IPS-11a (cell line): ENCODE results near the gene CHPF2.

ENCODE experiments used
- H3K4me3 ChIP-seq: one replicate; pipeline ENCODE4 v1.5.1; 2013; ENCODE audit warnings: low read depth, low read length, control low read depth

Gene CHPF2

GRCh38 chr7:151204383-151205032, 27.8 kb upstream of the CHPF2 start:
- no peak overlapping the region for H3K4me3 ChIP-seq

GRCh38 chr7:151205730-151206129, 26.6 kb upstream of the CHPF2 start:
- H3K4me3 ChIP-seq, result no peak overlapping the region

- H3K4me3 ChIP-seq, result no peak overlapping the region
Measured at GRCh38 chr7:151206914-151207313, 25.4 kb upstream of the CHPF2 start.

GRCh38 chr7:151207315-151207714, 25.0 kb upstream of the CHPF2 start:
- H3K4me3 ChIP-seq, result no peak overlapping the region

- H3K4me3 ChIP-seq, result no peak overlapping the region
Measured at GRCh38 chr7:151207804-151208203, 24.5 kb upstream of the CHPF2 start.

GRCh38 chr7:151208253-151208862, 23.9 kb upstream of the CHPF2 start:
- no peak overlapping the region for H3K4me3 ChIP-seq

GRCh38 chr7:151209588-151209987, 22.7 kb upstream of the CHPF2 start:
- no peak overlapping the region for H3K4me3 ChIP-seq

GRCh38 chr7:151210087-151210854, 22.0 kb upstream of the CHPF2 start, which contains the start of gene H2BK1:
Gene H2BK1, minus strand, starts transcription at chr7:151210488. Its CDS starts 170 bp downstream, at chr7:151210318.
- H3K4me3 ChIP-seq, result no peak within 1 kb of the TSS

GRCh38 chr7:151211155-151211772, 21.0 kb upstream of the CHPF2 start:
- no peak overlapping the region for H3K4me3 ChIP-seq

GRCh38 chr7:151212626-151213025, 19.7 kb upstream of the CHPF2 start:
- H3K4me3 ChIP-seq, result no peak overlapping the region

GRCh38 chr7:151213826-151214225, 18.5 kb upstream of the CHPF2 start:
- no peak overlapping the region for H3K4me3 ChIP-seq

- no peak overlapping the region for H3K4me3 ChIP-seq
Measured at GRCh38 chr7:151215396-151215795, 16.9 kb upstream of the CHPF2 start.

- no peak overlapping the region for H3K4me3 ChIP-seq
Measured at GRCh38 chr7:151218170-151218569, 14.1 kb upstream of the CHPF2 start.

GRCh38 chr7:151223728-151224127, 8.6 kb upstream of the CHPF2 start:
- no peak overlapping the region for H3K4me3 ChIP-seq

GRCh38 chr7:151225948-151226510, 6.3 kb upstream of the CHPF2 start:
- H3K4me3 ChIP-seq, result peak overlapping the region; percentile 95

- peak overlapping the region; percentile 95 for H3K4me3 ChIP-seq
Measured at GRCh38 chr7:151226560-151226874, 5.8 kb upstream of the CHPF2 start.

GRCh38 chr7:151226875-151227782, 5.2 kb upstream of the CHPF2 start, which contains the start of gene ABCF2:
Gene ABCF2, minus strand, starts transcription at chr7:151227205. Its CDS starts 747 bp downstream, at chr7:151226458.
- H3K4me3 ChIP-seq, result peak within 1 kb of the TSS; percentile 95

- H3K4me3 ChIP-seq, result peak overlapping the region; percentile 95
Measured at GRCh38 chr7:151228024-151228866, 4.0 kb upstream of the CHPF2 start.

- H3K4me3 ChIP-seq, result no peak overlapping the region
Measured at GRCh38 chr7:151229249-151229648, 3.0 kb upstream of the CHPF2 start.
